ENCODE data around the gene RNU2-63P. TPM values are rescaled to one million over a fixed set of nuclear protein-coding genes. Genes with fewer than 3 reads are reported as not detected.
"Not testable (repeated sequence)": the region's sequence is repeated elsewhere in the genome, so short reads cannot be mapped to it uniquely, and the experiment has no call there.

Gene RNU2-63P
- total RNA-seq, 1 experiment from 2014 or later: 78.3 TPM

GRCh38 chr2:88032070-88032702 lies 15.8 kb upstream of the RNU2-63P start:
- DNase-seq (ENCODE audit: low read depth): no peak

- DNase-seq (ENCODE audit: low read depth): no peak
Measured at GRCh38 chr2:88028931-88029330, 12.6 kb upstream of the RNU2-63P start.

GRCh38 chr2:88027697-88028389 lies 11.5 kb upstream of the RNU2-63P start:
- no peak for DNase-seq (ENCODE audit: low read depth)

GRCh38 chr2:88024509-88024908 lies 8.2 kb upstream of the RNU2-63P start:
- no peak for DNase-seq (ENCODE audit: low read depth)

GRCh38 chr2:88022669-88022921 lies 6.2 kb upstream of the RNU2-63P start:
- no peak for DNase-seq (ENCODE audit: low read depth)

GRCh38 chr2:88019985-88020384 lies 3.6 kb upstream of the RNU2-63P start:
- DNase-seq (ENCODE audit: low read depth): no peak

GRCh38 chr2:88018909-88019308 lies 2.6 kb upstream of the RNU2-63P start:
- no peak for DNase-seq (ENCODE audit: low read depth)

GRCh38 chr2:88018077-88018805 lies 1.9 kb upstream of the RNU2-63P start:
- DNase-seq (ENCODE audit: low read depth): not testable (repeated sequence)

GRCh38 chr2:88017780-88018038 lies 1.4 kb upstream of the RNU2-63P start:
- not testable (repeated sequence) for DNase-seq (ENCODE audit: low read depth)

- peak; percentile 68 for DNase-seq (ENCODE audit: low read depth)
Measured at GRCh38 chr2:88016960-88017779, 823 bp upstream of the RNU2-63P start.

GRCh38 chr2:88011011-88011410 lies 5.3 kb downstream of the RNU2-63P start:
- DNase-seq (ENCODE audit: low read depth): no peak

GRCh38 chr2:88010136-88010535 lies 6.2 kb downstream of the RNU2-63P start:
- DNase-seq (ENCODE audit: low read depth): no peak

GRCh38 chr2:88006912-88007439 lies 9.4 kb downstream of the RNU2-63P start:
- DNase-seq (ENCODE audit: low read depth): no peak

- no peak for DNase-seq (ENCODE audit: low read depth)
Measured at GRCh38 chr2:88005776-88006175, 10.6 kb downstream of the RNU2-63P start.

- no peak for DNase-seq (ENCODE audit: low read depth)
Measured at GRCh38 chr2:88003074-88003755, 13.1 kb downstream of the RNU2-63P start.

GRCh38 chr2:88002359-88002707 lies 14.0 kb downstream of the RNU2-63P start:
- no peak for DNase-seq (ENCODE audit: low read depth)

GRCh38 chr2:88000474-88000873 lies 15.9 kb downstream of the RNU2-63P start:
- DNase-seq (ENCODE audit: low read depth): not testable (repeated sequence)

GRCh38 chr2:87996570-87996969 lies 19.8 kb downstream of the RNU2-63P start:
- DNase-seq (ENCODE audit: low read depth): no peak

- DNase-seq (ENCODE audit: low read depth): no peak
Measured at GRCh38 chr2:87995756-87996155, 20.6 kb downstream of the RNU2-63P start.

- DNase-seq (ENCODE audit: low read depth): not testable (repeated sequence)
Measured at GRCh38 chr2:87994304-87994850, 22.0 kb downstream of the RNU2-63P start.

- DNase-seq (ENCODE audit: low read depth): not testable (repeated sequence)
Measured at GRCh38 chr2:87992569-87992968, 23.8 kb downstream of the RNU2-63P start.
